Endometrium (tissue), 2 donors: ENCODE measurements around the gene TP53I13.
"Not testable (repeated sequence)": the region's sequence is repeated elsewhere in the genome, so short reads cannot be mapped to it uniquely, and the experiment has no call there.

Experiments used
- FAIRE-seq: peaks from 2 replicates; lab custom pipeline; 2012; peaks lifted over from hg19 to GRCh38; lab: Jason Lieb, UNC
- donor health status: control.
- donor health status: control.

Gene TP53I13

GRCh38 chr17:29568331-29569244 is at the start of gene TP53I13:
TSS of gene TP53I13 (plus strand) at chr17:29568701. CDS start at chr17:29568759, 58 bp downstream.
- no peak for FAIRE-seq

- FAIRE-seq: no peak
These were observed 43.8 kb upstream of the TP53I13 start for GRCh38 chr17:29524692-29525091.

GRCh38 chr17:29526322-29526721 is 42.2 kb upstream of the TP53I13 start:
- FAIRE-seq: no peak

- FAIRE-seq: no peak
These were observed 34.5 kb upstream of the TP53I13 start for GRCh38 chr17:29533976-29534375.

GRCh38 chr17:29544066-29544465 is 24.4 kb upstream of the TP53I13 start:
- FAIRE-seq: no peak

- FAIRE-seq: no peak
These were observed 22.4 kb upstream of the TP53I13 start for GRCh38 chr17:29546085-29546484.

- no peak for FAIRE-seq
These were observed 21.7 kb upstream of the TP53I13 start for GRCh38 chr17:29546830-29547229.

GRCh38 chr17:29549177-29549923 is 19.2 kb upstream of the TP53I13 start:
- no peak for FAIRE-seq

- FAIRE-seq: no peak
These were observed 12.7 kb upstream of the TP53I13 start for GRCh38 chr17:29555840-29556239.

- no peak for FAIRE-seq
These were observed 11.3 kb upstream of the TP53I13 start for GRCh38 chr17:29557085-29557738.

- FAIRE-seq: no peak
These were observed 10.8 kb upstream of the TP53I13 start for GRCh38 chr17:29557739-29558116.

GRCh38 chr17:29558139-29558538 is 10.4 kb upstream of the TP53I13 start:
- not testable (repeated sequence) for FAIRE-seq

GRCh38 chr17:29559640-29560039 is 8.9 kb upstream of the TP53I13 start:
- no peak for FAIRE-seq

GRCh38 chr17:29560316-29560715 is 8.2 kb upstream of the TP53I13 start:
- FAIRE-seq: no peak

- FAIRE-seq: no peak
These were observed 6.7 kb upstream of the TP53I13 start for GRCh38 chr17:29561554-29562517.

- FAIRE-seq: no peak
These were observed 5.9 kb upstream of the TP53I13 start for GRCh38 chr17:29562615-29563014.

- FAIRE-seq: no peak
These were observed 4.7 kb upstream of the TP53I13 start for GRCh38 chr17:29563816-29564215.

GRCh38 chr17:29565643-29566472 is 2.6 kb upstream of the TP53I13 start:
- no peak for FAIRE-seq

- no peak for FAIRE-seq
These were observed 1.8 kb upstream of the TP53I13 start, which contains the start of gene ABHD15 for GRCh38 chr17:29566473-29567303. TSS of gene ABHD15 (minus strand) at chr17:29567037. CDS start at chr17:29566966, 71 bp downstream.

- no peak for FAIRE-seq
These were observed 1.3 kb upstream of the TP53I13 start for GRCh38 chr17:29567304-29567553.
